ENCODE results near the gene STK38L.

GRCh38 chr12:27342536-27342935 is 98.5 kb downstream of the STK38L start:
- TF ChIP-seq, protein P1, sequence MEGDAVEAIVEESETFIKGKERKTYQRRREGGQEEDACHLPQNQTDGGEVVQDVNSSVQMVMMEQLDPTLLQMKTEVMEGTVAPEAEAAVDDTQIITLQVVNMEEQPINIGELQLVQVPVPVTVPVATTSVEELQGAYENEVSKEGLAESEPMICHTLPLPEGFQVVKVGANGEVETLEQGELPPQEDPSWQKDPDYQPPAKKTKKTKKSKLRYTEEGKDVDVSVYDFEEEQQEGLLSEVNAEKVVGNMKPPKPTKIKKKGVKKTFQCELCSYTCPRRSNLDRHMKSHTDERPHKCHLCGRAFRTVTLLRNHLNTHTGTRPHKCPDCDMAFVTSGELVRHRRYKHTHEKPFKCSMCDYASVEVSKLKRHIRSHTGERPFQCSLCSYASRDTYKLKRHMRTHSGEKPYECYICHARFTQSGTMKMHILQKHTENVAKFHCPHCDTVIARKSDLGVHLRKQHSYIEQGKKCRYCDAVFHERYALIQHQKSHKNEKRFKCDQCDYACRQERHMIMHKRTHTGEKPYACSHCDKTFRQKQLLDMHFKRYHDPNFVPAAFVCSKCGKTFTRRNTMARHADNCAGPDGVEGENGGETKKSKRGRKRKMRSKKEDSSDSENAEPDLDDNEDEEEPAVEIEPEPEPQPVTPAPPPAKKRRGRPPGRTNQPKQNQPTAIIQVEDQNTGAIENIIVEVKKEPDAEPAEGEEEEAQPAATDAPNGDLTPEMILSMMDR (IDR thresholded peaks at IDR 0.05): no peak
- TF ChIP-seq POLR2A (IDR thresholded peaks at IDR 0.05): no peak
